Mesodermal cell (in vitro differentiated cells): ENCODE data around the gene GBP1.
"Not testable (repeated sequence)": the region's sequence is repeated elsewhere in the genome, so short reads cannot be mapped to it uniquely, and the experiment has no call there.

Source experiments
- H3K27ac ChIP-seq: 2 replicates; pipeline ENCODE4 v1.7.0; 2013; ENCODE audit warnings: mild to moderate bottlenecking, low read depth, low read length, moderate library complexity; ENCODE audit not compliant: severe bottlenecking
- H3K36me3 ChIP-seq: 2 replicates; pipeline ENCODE4 v1.7.1; 2013; ENCODE audit warnings: mild to moderate bottlenecking, low read length, moderate library complexity; ENCODE audit not compliant: control insufficient read depth, insufficient read depth
- H3K4me1 ChIP-seq: one replicate; pipeline ENCODE4 v1.7.1; 2013; ENCODE audit warnings: mild to moderate bottlenecking, low read length; ENCODE audit not compliant: insufficient read depth, control insufficient read depth, poor library complexity, severe bottlenecking
- H3K4me3 ChIP-seq: 2 replicates; pipeline ENCODE4 v1.7.0; 2013; ENCODE audit warnings: low read length, control low read depth, mild to moderate bottlenecking; ENCODE audit not compliant: insufficient read depth, poor library complexity, severe bottlenecking; ENCODE audit errors: extremely low read depth
- H3K9me3 ChIP-seq: 2 replicates; pipeline ENCODE4 v1.7.1; 2013; ENCODE audit warnings: mild to moderate bottlenecking, low read length, moderate library complexity; ENCODE audit not compliant: control insufficient read depth
- WGBS, 2 experiments: methylation state at CpG; one replicate each; pipeline ENCODE4 v1.1.5; 2013; ENCODE audit warnings: missing lambda C conversion rate in 2 of 2; ENCODE audit not compliant: insufficient coverage in 2 of 2; 5-methylcytosine and 5-hydroxymethylcytosine counted together

GBP1 gene

DNA sequence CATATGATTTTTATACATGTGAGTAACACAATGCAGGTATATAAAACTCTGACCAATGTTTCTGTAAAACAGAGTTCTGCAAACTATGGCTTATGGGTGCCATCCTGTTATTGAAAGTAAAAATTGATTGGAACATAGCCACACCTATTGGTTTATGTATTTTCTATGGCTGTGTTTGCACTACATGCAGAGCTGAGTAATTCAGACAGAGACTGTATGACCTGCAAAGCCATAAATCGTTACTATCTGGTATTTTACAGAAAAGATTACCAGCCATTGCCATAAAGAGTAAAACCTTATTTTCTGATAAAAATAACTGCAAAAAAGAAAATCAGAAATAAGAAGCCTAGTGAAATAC is 13.1 kb downstream of the GBP1 start:
- no CpG with 5 or more reads among the region's 1 CpG for WGBS, 2 experiments
- Histone ChIP-seq H3K4me3 (no peak overlapping the region), H3K27ac (no peak overlapping the region)

DNA sequence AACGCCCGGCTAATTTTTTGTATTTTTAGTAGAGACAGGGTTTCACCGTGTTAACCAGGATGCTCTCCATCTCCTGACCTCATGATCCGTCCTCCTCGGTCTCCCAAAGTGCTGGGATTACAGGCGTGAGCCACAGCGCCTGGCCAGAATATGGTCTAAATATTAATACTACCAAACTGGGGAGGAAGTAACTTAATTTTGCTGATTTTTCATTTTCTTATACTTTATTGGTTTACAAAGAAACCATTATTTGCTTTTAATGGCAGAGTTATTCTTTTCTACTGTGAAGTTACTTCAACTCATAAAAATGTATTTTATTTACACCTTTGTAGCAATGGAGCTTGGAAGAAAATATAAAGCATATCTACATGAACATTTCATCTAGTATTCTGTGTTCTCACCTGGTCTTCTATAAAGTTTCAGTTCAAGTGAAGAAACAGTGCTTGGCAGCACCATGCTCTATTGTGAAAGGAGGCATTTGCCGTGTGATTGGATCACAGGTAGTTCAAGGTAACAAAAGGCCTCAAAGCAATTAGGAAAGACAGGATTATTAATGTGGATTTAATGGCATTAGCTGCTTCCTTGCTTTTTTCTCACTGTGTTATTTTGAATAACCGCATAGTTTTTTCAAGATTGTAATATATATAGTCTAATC is 13.6 kb downstream of the GBP1 start:
- 82 to 94% methylated on average over 6 to 8 of the region's 9 CpGs for WGBS, 2 experiments
- Histone ChIP-seq H3K36me3 (no peaks in the 10 kb centered on the region), H3K27ac (no peak overlapping the region), H3K4me1 (no peaks in the 10 kb centered on the region), H3K9me3 (no peaks in the 10 kb centered on the region), H3K4me3 (no peak overlapping the region)

More for the DNA sequence above, 13.1 kb downstream of the GBP1 start:
- H3K4me1 ChIP-seq, result no peaks in the 10 kb centered on the region
- no peaks in the 10 kb centered on the region for H3K36me3 ChIP-seq
- no peaks in the 10 kb centered on the region for H3K9me3 ChIP-seq

DNA sequence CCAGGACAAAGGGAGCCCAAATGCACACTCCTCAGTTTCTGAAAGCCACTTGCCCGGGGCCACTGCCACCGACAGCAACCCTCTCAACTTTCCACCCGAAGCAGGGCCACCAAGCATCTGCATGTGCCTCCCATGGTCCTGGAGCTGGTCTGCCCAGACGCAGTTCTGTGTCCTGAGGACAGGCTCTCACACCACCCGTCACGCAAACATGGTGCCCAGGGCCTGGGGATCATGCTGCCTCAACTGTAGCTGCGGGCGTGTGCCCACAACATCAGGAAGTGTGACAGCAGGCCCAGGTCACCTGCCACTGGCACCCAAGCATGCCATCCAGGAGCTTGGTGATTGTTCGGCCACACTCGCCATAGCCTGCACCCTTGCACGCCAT is 14.4 kb downstream of the GBP1 start:
- WGBS, 2 experiments, result 97 to 98% methylated on average over 11 of the region's 11 CpGs
- no peaks in the 10 kb centered on the region for H3K36me3 ChIP-seq
- H3K9me3 ChIP-seq, result no peaks in the 10 kb centered on the region
- H3K4me1 ChIP-seq, result no peaks in the 10 kb centered on the region
- H3K4me3 ChIP-seq, result no peak overlapping the region
- H3K27ac ChIP-seq, result no peak overlapping the region

DNA sequence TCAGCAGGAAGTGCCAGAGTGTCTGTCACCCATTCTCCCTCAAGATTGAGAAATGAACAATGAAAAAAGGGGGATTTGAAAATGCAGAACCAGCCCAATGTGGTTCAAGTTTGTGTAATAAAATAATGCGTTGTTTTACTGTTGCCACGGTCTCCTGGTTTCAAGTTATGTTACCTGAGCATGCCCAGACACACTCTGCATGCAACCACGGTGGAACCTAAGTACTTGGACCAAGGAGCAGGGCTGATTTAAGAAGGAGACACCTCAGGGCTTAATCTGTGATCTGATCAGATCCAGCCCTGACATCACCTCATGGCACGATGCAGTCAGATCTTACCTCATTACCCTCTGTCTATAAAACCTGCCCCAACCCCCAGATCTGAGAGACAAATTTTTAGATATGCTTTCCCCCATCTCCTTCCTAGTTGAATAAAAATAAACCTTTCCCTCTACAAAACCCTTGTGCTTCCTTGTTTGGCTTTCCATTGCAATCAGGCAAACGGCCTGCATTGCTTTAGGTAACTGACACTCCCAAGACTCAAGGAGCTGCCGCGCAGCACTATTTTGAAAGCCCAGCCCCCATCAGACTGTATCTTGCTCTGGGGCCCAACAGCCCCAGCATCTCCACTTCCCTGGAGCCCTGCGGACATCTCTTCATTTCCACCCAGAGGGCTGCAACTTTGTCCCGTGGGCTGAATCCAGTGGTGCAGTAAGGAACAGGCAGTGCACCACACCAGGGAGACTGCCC is 14.9 kb downstream of the GBP1 start:
- H3K27ac ChIP-seq, H3K4me1 ChIP-seq, H3K4me3 ChIP-seq, H3K9me3 ChIP-seq, H3K36me3 ChIP-seq: not testable (repeated sequence)
- 92 to 97% methylated on average over 6 to 7 of the region's 9 CpGs for WGBS, 2 experiments

DNA sequence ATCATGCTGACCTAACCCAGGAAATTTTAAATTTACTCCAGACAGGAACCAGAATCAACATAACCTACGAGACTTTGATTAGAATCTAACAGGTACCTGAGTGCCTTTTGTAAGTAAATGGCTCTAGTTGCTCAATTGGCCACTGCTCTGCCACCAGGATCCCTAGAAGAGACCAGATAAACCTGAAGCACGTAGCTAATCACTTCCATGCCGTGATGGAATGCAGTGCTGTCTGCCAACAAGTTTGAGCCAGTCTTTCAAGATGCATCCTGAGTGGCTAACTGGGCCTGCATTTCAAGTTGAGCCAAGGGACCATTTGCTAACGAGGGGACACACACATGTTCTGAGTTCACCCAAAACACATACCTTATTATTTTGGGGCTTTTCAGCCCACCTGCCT is 15.8 kb downstream of the GBP1 start:
- not testable (repeated sequence) for H3K4me3 ChIP-seq, H3K27ac ChIP-seq, H3K4me1 ChIP-seq, H3K9me3 ChIP-seq, H3K36me3 ChIP-seq
- no CpG with 5 or more reads among the region's 4 CpGs for WGBS, 2 experiments

DNA sequence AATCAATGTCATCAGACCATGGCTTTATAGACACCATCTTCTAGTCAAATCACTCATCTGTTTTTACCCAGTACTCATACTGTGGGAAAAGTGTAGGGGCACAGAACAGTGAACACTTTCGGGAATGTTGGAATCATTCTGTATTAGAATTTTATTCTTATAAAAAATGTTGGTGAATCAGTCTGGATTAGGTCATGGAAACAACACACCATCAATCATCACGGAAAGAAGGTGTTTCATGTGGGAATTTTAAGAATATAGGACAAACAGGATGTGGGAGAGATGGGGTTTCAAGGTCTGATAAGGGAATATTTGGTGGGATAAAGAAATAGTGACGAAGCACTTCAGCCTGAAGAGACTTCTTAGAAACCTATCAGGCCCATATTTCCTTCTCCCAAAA is 17.3 kb downstream of the GBP1 start:
- H3K4me3 ChIP-seq, result no peak overlapping the region
- H3K27ac ChIP-seq, result no peak overlapping the region
- WGBS, 2 experiments, result no CpG with 5 or more reads among the region's 3 CpGs
- no peaks in the 10 kb centered on the region for H3K36me3 ChIP-seq
- H3K4me1 ChIP-seq, result no peaks in the 10 kb centered on the region
- H3K9me3 ChIP-seq, result peaks cover 7% of the 10 kb centered on the region

DNA sequence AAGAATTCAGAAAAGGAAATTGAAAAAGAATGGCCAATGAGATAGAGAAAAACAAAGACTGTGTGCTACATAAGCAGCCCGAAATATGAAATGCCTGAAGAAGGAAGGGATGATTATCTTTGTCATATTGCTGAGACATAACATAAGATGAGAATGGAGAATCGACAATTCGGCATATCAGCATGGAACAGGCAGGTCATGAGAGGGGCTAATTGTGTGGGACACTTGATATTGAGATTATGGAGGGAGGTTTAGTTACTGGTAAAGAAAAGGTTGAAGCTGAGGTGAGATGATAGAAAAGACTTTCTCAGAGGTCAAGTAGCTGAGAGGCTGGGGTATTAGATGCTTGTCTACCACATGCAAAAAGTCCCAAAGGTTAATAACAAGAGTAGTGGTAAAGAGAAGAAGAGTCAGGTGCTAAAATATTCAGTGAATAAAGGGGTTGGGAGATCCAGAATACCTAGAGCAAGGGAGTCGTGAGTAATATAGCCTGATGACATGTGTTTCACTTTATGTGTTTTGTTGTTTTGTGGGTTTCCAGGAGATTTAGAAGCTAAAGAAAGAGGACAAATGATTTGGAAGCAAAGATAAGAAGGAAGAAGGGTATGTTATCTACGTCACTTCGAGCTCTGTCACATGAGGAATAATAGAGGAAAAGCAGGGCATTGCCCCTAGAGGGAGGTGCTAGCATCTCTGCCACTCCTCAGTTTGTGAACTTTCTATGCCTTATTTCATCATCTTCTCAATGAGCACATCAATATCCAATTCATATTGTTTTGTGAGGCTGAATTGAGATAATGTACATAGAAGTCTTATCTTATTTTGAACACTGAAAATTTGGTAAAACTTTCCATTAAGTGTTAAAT is 18.5 kb downstream of the GBP1 start:
- not testable (repeated sequence) for H3K36me3 ChIP-seq, H3K4me3 ChIP-seq, H3K4me1 ChIP-seq, H3K27ac ChIP-seq, H3K9me3 ChIP-seq
- WGBS, 2 experiments, result 80 to 98% methylated on average over 3 to 5 of the region's 6 CpGs

DNA sequence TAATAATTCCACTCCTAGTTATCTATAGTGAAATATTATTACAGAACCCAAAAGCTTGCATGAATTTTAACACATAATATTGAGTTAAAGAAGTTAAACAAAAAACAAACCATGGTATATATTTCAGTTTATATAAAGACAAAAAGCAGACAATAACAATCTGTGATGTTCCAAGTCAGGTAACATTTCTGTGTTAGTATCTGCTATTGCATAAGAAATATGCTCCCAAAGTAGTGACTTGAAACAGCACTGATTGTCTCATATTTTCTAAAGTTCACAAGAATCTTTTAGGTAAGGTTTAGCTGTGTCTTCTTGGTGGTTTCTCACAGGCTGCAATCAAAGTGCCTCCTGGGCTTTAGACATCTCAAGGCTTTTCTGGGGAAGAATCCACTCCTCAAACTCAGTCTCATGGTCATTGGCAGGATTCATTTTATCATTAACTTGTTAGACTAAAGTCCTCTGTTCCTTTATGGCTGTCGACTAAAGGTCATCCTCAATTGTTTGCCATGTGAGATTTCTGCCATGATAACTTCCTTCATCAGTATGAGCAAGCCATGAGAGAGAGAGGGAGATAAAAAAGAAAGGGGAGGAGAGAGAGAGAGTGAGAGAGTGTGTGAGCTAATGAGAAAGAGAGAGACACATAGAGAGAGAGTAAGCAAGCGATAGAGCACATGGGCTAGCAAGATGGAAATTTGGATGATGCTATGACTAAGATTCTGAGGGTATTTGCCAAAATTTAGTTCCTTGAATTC is 19.9 kb downstream of the GBP1 start:
- no peak overlapping the region for H3K27ac ChIP-seq

DNA sequence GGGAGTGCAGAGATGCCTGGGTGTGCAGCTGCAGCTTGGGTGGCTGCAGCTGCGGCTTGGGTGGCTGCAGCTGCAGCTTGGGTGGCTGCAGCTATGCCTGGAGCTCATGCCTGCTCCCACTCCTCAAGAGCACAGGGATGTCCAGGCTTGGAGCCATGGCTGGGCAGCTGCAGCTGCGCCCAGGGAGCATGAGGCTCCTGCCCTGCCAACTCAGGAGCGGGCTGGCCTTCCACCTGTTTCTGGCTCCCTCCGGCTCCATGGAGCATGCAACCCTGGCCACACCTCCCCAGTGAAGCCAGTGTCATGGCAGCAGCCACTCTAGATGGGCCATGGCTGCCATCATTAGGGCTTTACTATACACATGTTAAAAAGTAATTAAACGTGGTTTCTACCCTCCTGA is 21.1 kb downstream of the GBP1 start:
- WGBS, 2 experiments, result 77 to 78% methylated on average over 3 to 4 of the region's 5 CpGs
- Histone ChIP-seq H3K27ac (no peak overlapping the region), H3K9me3 (peaks cover 7% of the 10 kb centered on the region), H3K4me1 (no peaks in the 10 kb centered on the region), H3K4me3 (no peak overlapping the region), H3K36me3 (no peaks in the 10 kb centered on the region)

More for the DNA sequence above, 19.9 kb downstream of the GBP1 start:
- H3K4me3 ChIP-seq, result no peak overlapping the region
- peaks cover 7% of the 10 kb centered on the region for H3K9me3 ChIP-seq
- H3K4me1 ChIP-seq, result no peaks in the 10 kb centered on the region
- 94 to 100% methylated on average over 1 of the region's 2 CpGs for WGBS, 2 experiments
- no peaks in the 10 kb centered on the region for H3K36me3 ChIP-seq

DNA sequence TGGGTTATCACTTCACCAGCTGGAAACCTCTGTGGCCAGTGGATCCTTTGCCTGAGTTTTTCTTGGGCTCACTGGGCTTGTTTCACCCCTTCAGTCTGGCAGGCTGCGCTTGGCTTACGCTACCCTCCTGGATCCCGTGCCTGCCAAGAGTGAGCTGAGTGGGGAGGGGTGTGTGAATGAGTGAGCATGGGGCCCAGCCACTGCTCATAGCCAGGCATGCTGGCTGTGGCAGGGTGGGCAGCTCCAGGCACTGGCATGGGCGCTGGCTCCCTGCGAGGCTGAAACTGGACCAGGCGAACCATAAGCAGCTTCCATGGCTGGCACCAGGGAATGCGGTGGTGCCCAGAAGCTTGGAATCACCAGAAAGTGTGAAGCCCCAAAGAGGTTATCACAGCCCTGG is 22.5 kb downstream of the GBP1 start:
- no peak overlapping the region for H3K4me3 ChIP-seq
- no peak overlapping the region for H3K27ac ChIP-seq
- WGBS, 2 experiments, result 95 to 98% methylated on average over 7 of the region's 7 CpGs
- H3K36me3 ChIP-seq, result no peaks in the 10 kb centered on the region
- no peaks in the 10 kb centered on the region for H3K4me1 ChIP-seq
- peaks cover 7% of the 10 kb centered on the region for H3K9me3 ChIP-seq
